Upper lobe of left lung (tissue), 6 donors: ENCODE measurements around the gene FAM20B. TPM values are rescaled to one million over a fixed set of nuclear protein-coding genes. Genes with fewer than 3 reads are reported as not detected.

Experiments used
- ATAC-seq, 2 donors: fragments of 200-7000 bp; cut with Tn5 transposase; one replicate each; pipeline ENCODE4 v1.9.1; 2022; ENCODE audit warnings: mild to moderate bottlenecking in 2 of 2, moderate library complexity in 2 of 2; ENCODE audit not compliant: low FRiP score in 2 of 2
- DNase-seq, 2 donors: peaks; one replicate each; pipeline ENCODE4 v3.0.0-alpha.2; 2019 to 2020
- H3K27ac ChIP-seq, 4 donors: fragments of 200-600 bp; sonication (generic); one replicate each; pipeline ENCODE4 v1.5.1; 2016 to 2019
- H3K27me3 ChIP-seq, 4 donors: fragments of 200-600 bp; sonication (generic); one replicate each; pipeline ENCODE4 v1.5.1; 2017 to 2019
- H3K36me3 ChIP-seq, 4 donors: fragments of 200-600 bp; sonication (generic); one replicate each; pipeline ENCODE4 v1.5.1; 2016 to 2019
- H3K4me1 ChIP-seq, 4 donors: fragments of 200-600 bp; sonication (generic); one replicate each; pipeline ENCODE4 v1.5.1; 2018 to 2019
- H3K4me3 ChIP-seq, 4 donors: fragments of 200-600 bp; sonication (generic); one replicate each; pipeline ENCODE4 v1.5.1; 2017 to 2019; ENCODE audit warnings: mild to moderate bottlenecking in 2 of 4, moderate library complexity in 1 of 4
- H3K9me3 ChIP-seq, 4 donors: fragments of 200-600 bp; sonication (generic); one replicate each; pipeline ENCODE4 v1.5.1; 2018 to 2019
- EP300 ChIP-seq, 4 donors: sonication (generic); formaldehyde crosslinking; IDR thresholded peaks; one replicate each; pipeline ENCODE4 v1.5.1; 2017; ENCODE audit warnings: antibody characterized with exemption in 4 of 4, control low read depth in 2 of 4
- POLR2A ChIP-seq, 4 donors: fragments of 450-650 bp; IDR thresholded peaks; one replicate each; pipeline ENCODE4 v1.5.1; 2016 to 2017; ENCODE audit warnings: antibody characterized with exemption in 4 of 4, mild to moderate bottlenecking in 2 of 4
- POLR2AphosphoS5 ChIP-seq, 2 donors: sonication (generic); formaldehyde crosslinking; IDR thresholded peaks; one replicate each; pipeline ENCODE4 v1.5.1; 2017; ENCODE audit warnings: antibody characterized with exemption in 2 of 2
- WGBS, 2 donors: methylation state at CpG; one replicate each; pipeline ENCODE4 v1.1.5; 2017 to 2018; 5-methylcytosine and 5-hydroxymethylcytosine counted together
- total RNA-seq, 6 donors: library from RNA; depleted of rRNA in 4 of 6; stranded (reverse); fragments of >200 nt in 4 of 6; gene quantifications; one replicate each; pipeline versions ENCODE4 v1.1.0 to v1.2.1, GENCODE V29; 2016 to 2021
- TF ChIP-seq, protein P1 (sequence below), 6 experiments: fragments of 450-650 bp in 4 of 6; fragments of 200-600 bp in 2 of 6; sonication (generic) in 2 of 6; IDR thresholded peaks; one replicate each; pipeline ENCODE4 v1.5.1; 2016 to 2019; ENCODE audit warnings: antibody characterized with exemption in 6 of 6
- donor health status: DM: no; HTN: no; CAD: no; lungs with moderate emphysema.
- donor health status: DM: no; HTN: yes; CAD: no; lungs with severe emphysema.

Gene FAM20B
- total RNA-seq, 6 donors from 2014 or later: 7.3 to 41.7 (median 24.9) TPM

DNA sequence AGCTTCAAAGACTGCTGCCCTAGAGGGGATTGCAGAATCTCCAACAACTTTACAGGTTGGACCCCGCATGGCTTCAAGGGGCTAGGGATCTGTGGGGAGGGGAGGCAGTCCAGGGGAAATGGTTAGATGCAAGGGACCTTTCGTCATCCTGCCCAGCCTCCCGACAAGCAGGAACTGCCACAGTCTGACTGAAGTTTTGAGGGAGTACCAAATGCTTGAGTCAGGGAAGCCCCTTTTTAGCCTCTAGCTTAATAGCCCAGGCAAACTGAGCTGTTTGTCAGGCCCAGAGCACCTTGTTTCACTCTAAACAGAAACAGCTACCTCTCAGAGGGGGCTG lies 57.3 kb downstream of the FAM20B start:
- Histone ChIP-seq H3K4me3 (peak overlapping the region; percentile 73 to 97 (median 82)), H3K27ac (peak overlapping the region; percentile 88 to 93 (median 90)), H3K4me1 (peaks cover 17 to 25% (median 20%) of the 10 kb centered on the region in 4 donors), H3K9me3 (no peaks in the 10 kb centered on the region), H3K27me3 (no peaks in the 10 kb centered on the region), H3K36me3 (peaks cover 0 to 25% (median 13%) of the 10 kb centered on the region in 4 donors)
- TF ChIP-seq EP300 (IDR thresholded peaks at IDR 0.05) (no peak), POLR2AphosphoS5 (IDR thresholded peaks at IDR 0.05) (no peak), POLR2A (IDR thresholded peaks at IDR 0.05) (no peak)
- TF ChIP-seq, protein P1, sequence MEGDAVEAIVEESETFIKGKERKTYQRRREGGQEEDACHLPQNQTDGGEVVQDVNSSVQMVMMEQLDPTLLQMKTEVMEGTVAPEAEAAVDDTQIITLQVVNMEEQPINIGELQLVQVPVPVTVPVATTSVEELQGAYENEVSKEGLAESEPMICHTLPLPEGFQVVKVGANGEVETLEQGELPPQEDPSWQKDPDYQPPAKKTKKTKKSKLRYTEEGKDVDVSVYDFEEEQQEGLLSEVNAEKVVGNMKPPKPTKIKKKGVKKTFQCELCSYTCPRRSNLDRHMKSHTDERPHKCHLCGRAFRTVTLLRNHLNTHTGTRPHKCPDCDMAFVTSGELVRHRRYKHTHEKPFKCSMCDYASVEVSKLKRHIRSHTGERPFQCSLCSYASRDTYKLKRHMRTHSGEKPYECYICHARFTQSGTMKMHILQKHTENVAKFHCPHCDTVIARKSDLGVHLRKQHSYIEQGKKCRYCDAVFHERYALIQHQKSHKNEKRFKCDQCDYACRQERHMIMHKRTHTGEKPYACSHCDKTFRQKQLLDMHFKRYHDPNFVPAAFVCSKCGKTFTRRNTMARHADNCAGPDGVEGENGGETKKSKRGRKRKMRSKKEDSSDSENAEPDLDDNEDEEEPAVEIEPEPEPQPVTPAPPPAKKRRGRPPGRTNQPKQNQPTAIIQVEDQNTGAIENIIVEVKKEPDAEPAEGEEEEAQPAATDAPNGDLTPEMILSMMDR (IDR thresholded peaks at IDR 0.05): no peak
- DNase-seq (no peak), ATAC-seq (no peak)
- WGBS, 2 donors: 7 to 8% methylated on average over 2 to 3 of the region's 3 CpGs

DNA sequence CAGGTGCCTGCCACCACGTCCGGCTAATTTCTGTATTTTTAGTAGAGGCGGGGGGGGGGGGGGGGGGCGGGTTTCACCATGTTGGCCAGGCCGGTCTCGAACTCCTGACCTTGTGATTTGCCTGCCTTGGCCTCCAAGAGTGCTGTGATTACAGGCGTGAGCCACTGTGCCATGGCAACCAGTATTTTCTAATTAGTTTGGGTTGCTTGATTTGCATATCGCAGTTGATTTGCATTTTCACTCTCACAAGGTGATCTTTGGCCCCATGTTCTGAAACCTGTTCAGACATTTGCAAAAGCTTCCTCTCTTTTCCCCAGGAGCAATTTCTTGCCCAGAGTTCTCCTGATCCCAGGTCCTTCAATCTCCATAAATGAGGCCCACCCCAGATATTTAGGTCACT lies 57.8 kb downstream of the FAM20B start:
- 85 to 90% methylated on average over 5 to 8 of the region's 8 CpGs for WGBS, 2 donors
- no peaks in the 10 kb centered on the region for H3K27me3 ChIP-seq
- peak overlapping the region in 1 of 4 donors; percentile 97 for H3K4me3 ChIP-seq
- peaks cover 17 to 26% (median 20%) of the 10 kb centered on the region in 4 donors for H3K4me1 ChIP-seq
- DNase-seq: no peak
- TF ChIP-seq POLR2A (IDR thresholded peaks at IDR 0.05) (no peak), EP300 (IDR thresholded peaks at IDR 0.05) (no peak), POLR2AphosphoS5 (IDR thresholded peaks at IDR 0.05) (no peak)
- TF ChIP-seq, protein P1 (IDR thresholded peaks at IDR 0.05): no peak
- H3K36me3 ChIP-seq: peaks cover 0 to 31% (median 17%) of the 10 kb centered on the region in 4 donors
- no peak for ATAC-seq
- no peak overlapping the region for H3K27ac ChIP-seq
- no peaks in the 10 kb centered on the region for H3K9me3 ChIP-seq

DNA sequence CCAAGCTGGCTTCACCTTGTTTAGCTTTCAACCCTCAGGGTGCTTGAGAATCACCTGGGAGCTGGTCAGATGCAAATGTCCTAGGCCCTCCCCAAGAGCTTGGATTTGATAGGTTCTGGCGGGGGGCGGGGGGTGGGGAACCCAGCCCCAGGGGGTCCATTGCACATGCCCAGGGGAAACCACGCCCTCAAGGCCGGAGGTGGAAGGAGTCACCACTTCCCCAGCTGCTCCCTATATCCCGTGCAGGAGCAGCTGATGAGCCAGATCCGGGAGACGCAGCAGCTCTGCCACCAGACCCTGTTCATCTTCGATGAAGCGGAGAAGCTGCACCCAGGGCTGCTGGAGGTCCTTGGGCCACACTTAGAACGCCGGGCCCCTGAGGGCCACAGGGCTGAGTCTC lies 62.0 kb downstream of the FAM20B start:
- H3K9me3 ChIP-seq: no peaks in the 10 kb centered on the region
- ATAC-seq: no peak
- DNase-seq: peak in 1 of 2 donors; percentile 34
- TF ChIP-seq, protein P1 (IDR thresholded peaks at IDR 0.05): no peak
- no peak for TF ChIP-seq EP300 (IDR thresholded peaks at IDR 0.05)
- no peak for TF ChIP-seq POLR2AphosphoS5 (IDR thresholded peaks at IDR 0.05)
- no peak for TF ChIP-seq POLR2A (IDR thresholded peaks at IDR 0.05)
- 71% methylated on average over 10 of the region's 11 CpGs; no CpG with 5 or more reads in 1 of the 2 donors for WGBS, 2 donors
- H3K36me3 ChIP-seq: peaks cover 0 to 64% (median 25%) of the 10 kb centered on the region in 4 donors
- peaks cover 15 to 28% (median 25%) of the 10 kb centered on the region in 4 donors for H3K4me1 ChIP-seq
- H3K4me3 ChIP-seq: no peak overlapping the region
- no peak overlapping the region for H3K27ac ChIP-seq
- no peaks in the 10 kb centered on the region for H3K27me3 ChIP-seq

DNA sequence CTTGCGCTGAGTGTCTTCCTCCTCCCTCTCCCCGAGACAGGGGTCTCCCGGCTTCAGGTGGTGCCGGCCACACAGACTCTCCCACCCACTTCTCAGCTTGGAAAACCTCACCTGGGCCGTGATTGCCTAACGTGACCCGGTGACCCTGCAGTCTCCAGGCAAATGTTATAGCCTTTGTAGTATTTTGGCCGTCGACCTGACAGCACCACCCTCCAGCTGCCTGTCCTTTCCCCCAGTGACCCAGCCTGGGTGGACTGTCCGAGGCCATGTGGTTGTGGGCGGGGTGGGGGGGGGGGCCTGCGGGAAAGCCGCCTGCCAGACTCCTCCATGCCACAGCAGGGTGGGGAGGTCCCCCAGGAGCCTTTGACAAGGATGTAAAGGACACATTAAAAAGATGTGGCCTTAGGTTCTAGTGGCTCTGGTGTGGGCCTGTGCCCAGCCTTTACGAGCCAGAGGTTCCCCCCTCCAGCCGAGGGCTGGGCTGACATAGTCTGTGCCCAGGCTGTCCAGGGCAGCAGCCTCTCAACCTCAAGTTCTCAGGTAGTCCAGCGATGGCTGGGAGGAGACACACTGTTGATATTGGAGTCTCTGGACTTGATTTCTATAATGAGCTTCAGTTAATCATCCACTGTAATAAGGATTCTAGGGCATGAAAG lies 64.3 kb downstream of the FAM20B start:
- H3K27ac ChIP-seq: peak overlapping the region in 1 of 4 donors; percentile 24
- DNase-seq: no peak

More for the DNA sequence above, 64.3 kb downstream of the FAM20B start:
- no peak for TF ChIP-seq POLR2AphosphoS5 (IDR thresholded peaks at IDR 0.05)
- no peak for TF ChIP-seq POLR2A (IDR thresholded peaks at IDR 0.05)
- no peak for TF ChIP-seq EP300 (IDR thresholded peaks at IDR 0.05)
- TF ChIP-seq, protein P1 (IDR thresholded peaks at IDR 0.05): no peak
- Histone ChIP-seq H3K36me3 (peaks cover 6 to 82% (median 45%) of the 10 kb centered on the region in 4 donors), H3K9me3 (no peaks in the 10 kb centered on the region), H3K27me3 (no peaks in the 10 kb centered on the region), H3K4me1 (peaks cover 9 to 21% (median 18%) of the 10 kb centered on the region in 4 donors), H3K4me3 (no peak overlapping the region)
- 85 to 98% methylated on average over 8 to 15 of the region's 16 CpGs for WGBS, 2 donors
- ATAC-seq: peak in 1 of 2 donors; percentile 2
